HG03565 (cell line): ENCODE data around the gene LOC101059915.
"Not testable (repeated sequence)": the region's sequence is repeated elsewhere in the genome, so short reads cannot be mapped to it uniquely, and the experiment has no call there.

Experiments used
- ATAC-seq: cut with Tn5 transposase; IDR thresholded peaks from one replicate; pipeline ENCODE4 v1.9.1; 2021; ENCODE audit warnings: mild to moderate bottlenecking, moderate library complexity; ENCODE audit not compliant: unreplicated experiment

LOC101059915 gene

GRCh38 chrX:71671043-71671780 lies 3.9 kb downstream of the LOC101059915 start:
- no peak for ATAC-seq

- ATAC-seq, result no peak
Observed at GRCh38 chrX:71671938-71672337, 4.6 kb downstream of the LOC101059915 start.

- ATAC-seq, result not testable (repeated sequence)
Observed at GRCh38 chrX:71675636-71676035, 8.3 kb downstream of the LOC101059915 start.

GRCh38 chrX:71676068-71676795 lies 8.9 kb downstream of the LOC101059915 start:
- ATAC-seq, result not testable (repeated sequence)

GRCh38 chrX:71677195-71677594 lies 9.8 kb downstream of the LOC101059915 start:
- not testable (repeated sequence) for ATAC-seq

GRCh38 chrX:71679575-71680207 lies 12.3 kb downstream of the LOC101059915 start:
- no peak for ATAC-seq

- not testable (repeated sequence) for ATAC-seq
Observed at GRCh38 chrX:71696641-71697465, 29.5 kb downstream of the LOC101059915 start.

- not testable (repeated sequence) for ATAC-seq
Observed at GRCh38 chrX:71697466-71698298, 30.3 kb downstream of the LOC101059915 start.

GRCh38 chrX:71698299-71699022 lies 31.1 kb downstream of the LOC101059915 start:
- not testable (repeated sequence) for ATAC-seq

GRCh38 chrX:71699023-71699344 lies 31.6 kb downstream of the LOC101059915 start:
- ATAC-seq, result not testable (repeated sequence)

GRCh38 chrX:71702853-71703252 lies 35.5 kb downstream of the LOC101059915 start:
- ATAC-seq, result not testable (repeated sequence)

GRCh38 chrX:71714064-71714463 lies 46.7 kb downstream of the LOC101059915 start:
- not testable (repeated sequence) for ATAC-seq

GRCh38 chrX:71715551-71715950 lies 48.2 kb downstream of the LOC101059915 start:
- not testable (repeated sequence) for ATAC-seq

- not testable (repeated sequence) for ATAC-seq
Observed at GRCh38 chrX:71716323-71716722, 49.0 kb downstream of the LOC101059915 start.

- ATAC-seq, result not testable (repeated sequence)
Observed at GRCh38 chrX:71718185-71718584, 50.8 kb downstream of the LOC101059915 start, which contains the start of gene CXorf49. CXorf49 (minus strand) TSS chrX:71718285; CDS start chrX:71718151, 134 bp downstream.

- not testable (repeated sequence) for ATAC-seq
Observed at GRCh38 chrX:71719195-71719594, 51.8 kb downstream of the LOC101059915 start.

GRCh38 chrX:71720289-71720886 lies 53.0 kb downstream of the LOC101059915 start:
- not testable (repeated sequence) for ATAC-seq
